ENCODE data around the gene ZCCHC17.
"Not testable (repeated sequence)": the region's sequence is repeated elsewhere in the genome, so short reads cannot be mapped to it uniquely, and the experiment has no call there.

Gene ZCCHC17

DNA sequence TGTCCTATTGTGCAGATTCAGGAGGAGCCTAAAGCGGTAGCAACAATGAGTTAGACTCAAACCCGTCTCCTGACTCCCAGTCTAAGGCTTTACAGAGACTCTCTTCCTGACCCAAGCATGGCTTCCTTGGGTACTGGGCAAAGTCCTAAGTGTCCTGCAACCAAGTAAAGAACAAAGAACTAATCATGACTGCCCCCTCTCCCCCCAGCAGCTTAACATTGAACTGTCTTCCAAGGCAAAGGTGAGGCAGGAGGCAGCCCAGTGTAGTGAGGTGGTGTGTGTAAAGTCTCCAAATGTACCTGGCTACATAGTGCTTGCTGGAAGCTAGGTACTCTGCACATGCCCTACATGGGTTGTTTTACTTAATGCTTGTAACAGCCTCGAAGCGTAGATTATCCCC is 73.7 kb downstream of the ZCCHC17 start:
- no peak for DNase-seq (ENCODE audit: low read depth, low spot score)

DNA sequence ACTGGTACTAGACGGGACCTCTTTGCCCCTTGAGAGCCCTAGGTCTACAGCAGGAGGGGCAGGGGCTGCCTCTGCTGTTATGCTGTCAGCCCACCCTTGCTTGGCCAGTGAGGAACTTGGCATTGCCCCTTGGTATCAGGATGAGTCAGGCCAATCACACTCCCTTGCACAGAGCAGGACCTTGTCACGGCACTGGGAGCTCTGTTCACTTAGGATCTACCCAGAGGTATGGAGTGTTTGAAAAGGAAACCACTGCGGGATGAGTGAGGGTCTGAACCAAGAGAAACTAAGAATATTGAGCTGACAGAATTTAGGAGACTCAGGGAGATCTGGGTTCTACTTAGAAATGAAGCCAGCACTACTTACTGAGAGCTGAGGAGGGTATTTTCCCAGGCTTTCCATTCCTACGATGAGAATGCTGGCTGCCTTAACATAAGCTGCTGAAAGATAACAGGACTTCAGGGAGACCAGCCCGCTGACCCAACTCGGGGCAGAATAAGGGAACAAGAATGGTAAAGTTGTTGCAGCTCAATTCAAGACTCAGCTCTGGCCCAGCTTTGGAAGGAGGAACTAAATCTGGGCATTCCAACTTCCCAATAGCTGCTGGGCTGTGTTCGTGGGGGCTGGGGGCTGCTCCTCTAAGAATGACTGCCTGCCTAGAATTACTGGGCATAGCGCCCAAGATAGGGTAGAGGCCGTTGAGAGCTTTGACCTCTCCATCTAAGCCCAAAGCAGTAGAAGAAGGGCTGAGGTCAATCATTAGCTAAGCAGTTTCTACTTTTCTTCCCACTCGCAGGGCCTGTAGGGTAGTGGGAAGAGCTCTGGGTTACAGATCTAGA is 74.5 kb downstream of the ZCCHC17 start:
- no peak for DNase-seq (ENCODE audit: low read depth, low spot score)

DNA sequence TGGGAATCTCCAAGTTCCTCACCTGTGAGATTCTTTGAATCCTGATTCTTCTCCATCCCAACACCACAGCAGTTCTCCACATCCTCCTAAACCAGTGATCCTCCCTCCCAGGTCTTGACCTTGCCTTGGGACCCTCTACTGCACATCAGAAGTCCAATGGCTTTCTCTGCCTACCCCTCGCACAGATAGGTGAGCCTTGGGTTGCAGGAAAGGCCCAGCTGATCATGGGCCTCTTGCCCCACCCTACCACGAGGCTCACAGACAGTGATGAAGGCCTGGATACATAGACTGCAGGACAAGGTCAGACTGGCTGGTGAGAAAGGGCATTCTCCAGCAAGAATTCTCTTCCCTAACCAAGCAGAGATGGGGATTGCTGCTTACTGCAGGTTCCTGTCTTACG is 75.2 kb downstream of the ZCCHC17 start:
- DNase-seq (ENCODE audit: low read depth, low spot score) = no peak

DNA sequence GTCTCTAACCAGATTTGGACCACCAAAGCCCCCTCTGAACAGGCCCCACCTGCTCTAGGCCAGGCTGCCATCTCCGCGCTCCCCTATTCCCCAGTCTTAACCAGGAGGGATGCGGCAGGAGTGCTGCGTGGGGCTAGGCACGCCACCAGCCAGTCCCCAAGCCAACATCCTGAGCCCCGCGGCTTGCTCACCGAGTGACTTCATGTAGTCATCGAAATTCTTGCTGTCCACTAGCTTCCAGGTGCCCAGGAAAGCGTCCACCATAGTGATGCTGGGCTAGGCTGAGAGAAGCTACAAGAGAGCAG is 75.9 kb downstream of the ZCCHC17 start:
- DNase-seq (ENCODE audit: low read depth, low spot score) = no peak

DNA sequence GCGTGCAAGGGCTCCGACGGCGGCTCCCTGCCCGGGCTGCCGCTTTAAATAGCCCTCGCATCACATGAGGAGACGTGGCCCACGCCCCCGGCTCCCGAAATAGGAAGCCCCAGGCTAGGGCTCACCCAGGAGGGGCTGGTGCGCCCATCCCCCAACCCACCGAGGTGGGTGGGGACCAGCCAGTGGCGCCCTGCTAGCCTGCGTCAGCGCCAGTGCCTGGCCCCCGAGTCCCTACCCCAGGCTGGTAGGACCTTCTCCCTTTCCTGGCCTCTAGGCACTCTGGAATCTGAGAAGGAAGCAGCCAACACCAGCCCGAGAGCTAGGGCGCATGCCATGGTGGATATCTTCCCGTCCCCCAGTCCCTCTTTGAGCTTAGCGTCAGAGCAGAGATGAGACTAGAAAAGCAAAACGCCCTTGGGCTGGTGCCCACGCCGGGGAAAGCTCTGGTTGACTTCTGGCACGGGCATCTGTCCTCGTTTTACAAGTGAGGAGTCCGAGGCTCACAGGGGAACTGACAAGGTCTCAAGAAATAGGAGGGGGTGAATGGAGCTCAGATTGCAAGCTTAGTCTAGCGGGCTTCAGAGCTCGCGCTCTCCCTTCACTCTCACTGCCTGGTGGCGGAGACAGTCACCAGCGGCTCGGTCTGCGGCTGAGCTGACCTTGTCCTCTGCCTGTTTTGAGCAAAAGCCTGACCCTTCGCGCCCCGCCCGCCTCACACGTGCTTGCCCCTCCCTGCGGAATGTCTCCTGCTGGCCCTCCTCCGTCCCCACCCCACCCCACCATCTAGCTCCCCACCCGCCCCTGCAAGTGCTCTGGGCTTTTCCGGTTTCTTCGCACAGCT is 76.4 kb downstream of the ZCCHC17 start, which contains the start of gene FABP3:
FABP3 (minus strand) TSS at position 21 of the 841 bp plus-strand sequence. CDS start 62 bp downstream, outside the sequence.
- peak; percentile 95 for DNase-seq (ENCODE audit: low read depth, low spot score)

DNA sequence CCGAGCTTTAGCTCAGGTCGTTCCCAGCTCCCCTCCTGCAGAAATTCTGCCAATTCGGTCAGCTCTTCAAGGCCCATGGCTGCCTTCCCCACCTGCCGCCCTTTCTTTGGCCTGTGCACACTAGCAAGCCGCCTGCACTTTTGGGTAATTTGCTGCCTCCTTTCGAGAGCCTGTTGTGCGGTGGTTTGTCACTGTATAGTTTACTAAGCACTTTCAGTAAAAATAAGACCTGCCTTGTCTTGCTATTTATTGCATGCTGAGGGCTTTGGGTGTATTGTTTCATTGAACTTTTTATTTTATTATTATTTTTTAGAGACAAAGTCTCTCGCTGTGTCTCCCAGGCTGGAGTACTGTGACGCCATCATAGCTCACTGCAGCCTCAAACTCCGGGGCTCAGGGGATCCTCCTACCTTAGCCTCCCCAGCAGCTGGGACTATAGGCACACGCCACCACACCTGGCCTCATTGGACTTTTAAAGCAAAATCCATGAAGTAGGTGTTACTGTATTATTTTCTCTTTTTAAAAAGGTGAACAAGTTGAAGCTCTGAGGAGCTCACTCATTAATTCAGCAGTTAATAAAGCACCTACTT is 77.2 kb downstream of the ZCCHC17 start:
- DNase-seq (ENCODE audit: low read depth, low spot score) = no peak

DNA sequence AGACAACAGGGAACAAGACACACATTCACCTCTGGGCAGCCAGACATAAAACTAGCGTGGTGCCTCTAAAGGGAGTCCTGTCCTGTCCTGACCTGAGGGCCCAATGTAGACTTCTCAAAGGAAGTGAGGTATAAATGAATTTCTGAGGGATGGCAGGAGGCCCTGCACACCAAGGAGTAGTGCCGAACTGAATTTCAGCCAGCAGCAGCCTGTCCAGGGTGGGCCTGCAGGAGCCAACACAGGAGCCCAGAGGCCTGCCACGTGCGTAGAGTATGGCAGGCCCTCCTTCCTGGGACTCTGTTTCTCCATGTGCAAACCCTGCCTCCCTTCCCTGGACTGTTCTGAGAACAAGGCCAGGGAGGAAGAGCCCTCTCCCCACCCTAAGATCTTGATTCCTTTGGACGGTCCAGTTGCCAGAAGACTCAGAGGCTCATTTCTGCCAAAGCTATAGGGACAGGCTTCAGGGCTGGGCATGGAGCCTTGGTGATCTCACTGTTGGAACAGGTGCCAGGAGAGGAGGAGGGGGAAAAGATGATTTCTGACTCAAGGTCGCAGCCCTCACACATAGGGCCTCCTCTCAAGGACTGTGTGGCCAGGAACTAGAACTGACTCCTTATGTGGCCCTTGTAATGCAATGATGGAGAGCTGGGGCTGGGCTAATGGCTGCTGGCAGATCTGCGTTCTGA is 77.8 kb downstream of the ZCCHC17 start:
- DNase-seq (ENCODE audit: low read depth, low spot score) = no peak

DNA sequence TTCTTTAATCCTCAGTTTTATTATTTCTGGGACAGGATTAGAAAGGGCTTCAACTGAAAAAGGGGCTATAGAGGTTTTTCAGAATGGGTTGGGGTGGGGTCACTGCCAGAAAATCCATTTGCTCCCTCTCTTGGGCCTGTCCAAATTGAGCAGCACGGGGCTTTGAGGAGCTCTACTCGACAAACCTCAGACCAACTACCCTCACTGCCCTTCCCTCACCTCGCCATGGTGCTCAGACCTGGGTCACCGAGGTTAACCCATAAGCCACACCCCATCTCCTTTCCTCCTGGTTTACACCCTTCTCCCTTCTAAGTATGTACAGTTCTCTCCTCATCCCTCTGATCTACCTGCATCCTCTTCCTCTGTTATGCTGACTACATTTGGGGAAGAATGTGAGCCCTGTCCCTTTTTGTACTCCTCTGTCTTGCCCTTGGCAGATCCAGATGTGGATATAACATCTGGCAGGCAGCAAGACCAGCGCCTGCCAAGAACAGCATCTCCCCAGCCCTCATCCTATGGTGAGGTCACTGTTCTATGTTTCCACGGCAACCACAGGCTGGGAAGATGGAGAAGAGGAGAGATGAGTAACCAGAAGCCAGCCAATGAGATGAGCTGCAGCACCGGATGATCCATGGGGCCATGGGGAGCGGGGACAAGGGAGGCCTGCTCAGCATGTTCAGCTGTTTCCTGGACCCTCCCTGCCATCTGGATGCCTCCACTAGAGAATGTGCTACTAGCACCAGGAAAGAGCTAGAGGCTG is 79.7 kb downstream of the ZCCHC17 start:
- peak; percentile 59 for DNase-seq (ENCODE audit: low read depth, low spot score)

DNA sequence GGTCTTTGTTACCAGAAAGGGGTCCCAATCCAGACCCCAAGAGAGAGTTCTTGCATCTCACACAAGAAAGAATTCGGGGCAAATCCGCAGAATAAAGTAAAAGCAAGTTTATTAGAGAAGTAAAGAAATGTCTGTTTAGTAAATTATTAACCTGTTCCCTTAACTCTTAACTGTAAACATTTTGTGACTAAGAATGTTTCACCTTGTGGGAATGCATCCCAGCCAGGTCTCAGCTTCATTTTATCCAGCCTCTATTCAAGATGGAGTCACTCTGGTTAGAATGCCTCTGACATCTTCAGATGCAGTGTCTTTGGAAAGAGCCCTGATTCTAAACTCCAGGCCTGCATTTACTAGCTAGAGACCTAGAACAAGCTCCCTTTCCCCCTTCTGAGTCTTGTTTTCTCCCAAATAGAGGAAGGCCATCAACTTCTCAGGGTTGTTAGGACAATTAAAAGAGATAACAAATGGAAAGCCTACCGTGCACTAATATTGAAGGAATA is 80.6 kb downstream of the ZCCHC17 start:
- DNase-seq (ENCODE audit: low read depth, low spot score) = no peak

DNA sequence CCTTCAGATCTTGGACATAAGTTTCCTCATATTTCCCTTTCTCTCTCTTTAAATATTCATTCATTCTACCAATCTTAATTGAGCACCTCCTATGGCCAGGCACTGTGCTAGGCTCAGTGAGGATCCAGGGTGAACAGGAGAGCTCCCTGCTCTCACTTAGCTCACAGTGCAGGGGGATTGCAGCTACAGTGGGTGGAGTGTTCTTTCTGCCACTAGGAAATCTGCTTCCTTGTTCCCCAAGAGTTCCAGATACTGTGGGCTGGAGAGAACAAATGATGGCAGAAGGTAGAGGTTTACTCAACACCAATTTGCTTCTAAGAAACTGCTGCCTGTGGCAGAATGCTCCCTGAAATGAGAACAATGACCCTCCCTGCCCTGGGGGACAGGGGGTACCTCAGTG is 81.2 kb downstream of the ZCCHC17 start:
- DNase-seq (ENCODE audit: low read depth, low spot score) = no peak

DNA sequence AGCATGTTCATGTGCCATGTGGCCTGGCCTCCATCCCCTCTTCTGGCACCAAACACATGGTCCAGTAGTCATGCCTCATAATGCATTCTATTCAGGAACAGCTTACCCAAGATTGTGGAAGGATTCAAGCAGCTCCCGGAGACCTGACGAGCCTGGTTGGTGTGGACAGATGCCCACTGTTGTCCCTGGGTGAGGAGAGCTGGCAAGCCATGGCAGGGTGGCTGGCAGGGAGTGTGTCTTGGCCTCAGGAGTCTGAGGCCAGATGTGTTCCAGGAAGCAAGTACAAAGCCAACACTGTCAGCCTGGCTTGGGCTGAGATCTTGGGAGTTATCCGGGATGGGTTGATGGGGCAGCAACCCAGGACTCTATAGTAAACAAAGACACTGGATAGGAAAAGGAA is 83.3 kb downstream of the ZCCHC17 start:
- no peak for DNase-seq (ENCODE audit: low read depth, low spot score)

DNA sequence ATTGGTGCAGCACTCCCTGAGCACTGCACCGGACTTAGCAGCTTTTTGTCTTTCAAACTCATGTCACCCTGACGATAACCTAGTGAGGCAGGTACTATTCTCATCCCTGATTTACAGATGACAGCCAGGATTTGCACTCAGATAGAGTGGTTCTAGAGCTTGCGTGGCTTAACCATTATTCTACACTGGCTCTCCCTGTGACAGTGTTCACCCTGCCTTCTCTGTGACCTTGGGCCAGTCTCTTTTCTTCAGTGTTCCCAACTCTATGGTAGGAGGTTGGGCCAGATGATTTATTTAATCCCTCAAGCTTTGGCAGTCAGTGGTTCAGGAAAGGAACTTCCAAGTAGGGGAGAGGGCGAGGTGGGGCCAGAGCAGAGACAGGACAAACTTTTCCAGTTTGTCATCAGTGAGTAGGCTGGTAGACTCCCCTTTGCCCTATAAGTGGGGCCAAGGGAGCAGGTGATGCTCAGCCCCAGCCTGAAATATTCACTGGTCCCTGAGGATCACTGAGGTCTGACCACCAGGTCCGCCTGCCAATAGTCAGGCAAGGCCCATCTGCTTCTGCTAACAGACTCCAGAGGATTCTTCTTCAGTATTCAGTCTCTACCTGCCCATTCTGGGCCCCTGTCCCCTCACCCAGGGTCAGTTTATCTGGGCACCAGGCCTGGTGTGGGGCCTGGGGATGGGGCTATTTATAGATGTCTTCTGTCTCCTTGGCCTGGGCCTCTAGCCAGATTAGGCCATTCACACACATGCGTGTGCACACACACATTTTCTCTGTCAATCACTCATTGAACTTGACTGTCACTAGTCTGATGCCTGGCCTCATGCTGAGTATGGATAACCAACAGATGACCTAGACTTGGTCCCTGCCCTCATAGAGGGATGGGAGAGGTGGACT is 84.8 kb downstream of the ZCCHC17 start:
- DNase-seq (ENCODE audit: low read depth, low spot score) = no peak

DNA sequence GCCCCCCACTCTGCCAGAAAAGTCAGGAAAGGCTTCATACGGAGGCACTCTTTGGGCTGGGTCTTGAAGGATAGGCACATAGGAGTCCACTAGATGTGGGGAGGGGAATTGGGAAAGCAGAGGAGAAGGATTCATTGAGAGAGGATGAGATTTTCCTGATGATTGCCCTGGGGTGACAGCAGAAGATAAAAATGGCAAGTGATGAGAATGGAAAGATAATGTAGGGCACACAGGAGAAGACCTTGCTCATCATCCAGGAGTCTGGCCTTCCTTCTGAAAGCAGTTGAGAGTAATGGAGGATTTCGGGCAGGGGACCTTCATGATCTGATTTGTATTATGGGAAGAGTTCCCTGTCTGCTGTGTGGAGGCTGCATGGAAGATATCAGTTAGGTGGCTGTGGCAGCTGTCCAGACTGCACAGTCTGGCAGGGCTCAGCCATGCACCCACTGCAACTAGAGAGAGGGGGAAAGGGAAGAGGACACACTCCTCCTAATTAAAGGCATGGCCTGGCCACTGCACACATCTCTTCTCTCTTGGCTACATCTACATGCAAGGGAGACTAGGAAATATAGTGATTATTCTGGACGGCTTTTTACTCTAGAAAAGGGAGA is 85.7 kb downstream of the ZCCHC17 start:
- no peak for DNase-seq (ENCODE audit: low read depth, low spot score)

DNA sequence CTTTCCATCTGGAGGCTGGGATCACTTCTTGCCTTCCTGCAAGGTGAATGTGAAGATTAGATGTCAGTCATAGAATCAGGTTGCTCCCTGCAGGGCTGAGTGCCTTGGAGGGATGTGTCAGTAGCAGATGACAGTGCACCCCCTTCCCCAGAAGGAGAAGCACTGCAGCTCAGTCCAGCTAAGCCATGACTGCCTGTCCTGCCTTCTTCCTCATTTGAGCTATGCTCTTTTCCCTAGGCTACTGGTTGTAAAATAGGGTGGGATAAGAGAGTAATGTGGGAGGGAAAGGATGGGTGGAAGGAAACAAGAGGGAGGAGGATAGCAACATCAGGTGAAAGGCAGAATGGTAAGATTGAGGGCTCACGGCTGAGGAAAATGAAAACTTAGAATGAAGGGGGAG is 87.1 kb downstream of the ZCCHC17 start:
- DNase-seq (ENCODE audit: low read depth, low spot score) = no peak

DNA sequence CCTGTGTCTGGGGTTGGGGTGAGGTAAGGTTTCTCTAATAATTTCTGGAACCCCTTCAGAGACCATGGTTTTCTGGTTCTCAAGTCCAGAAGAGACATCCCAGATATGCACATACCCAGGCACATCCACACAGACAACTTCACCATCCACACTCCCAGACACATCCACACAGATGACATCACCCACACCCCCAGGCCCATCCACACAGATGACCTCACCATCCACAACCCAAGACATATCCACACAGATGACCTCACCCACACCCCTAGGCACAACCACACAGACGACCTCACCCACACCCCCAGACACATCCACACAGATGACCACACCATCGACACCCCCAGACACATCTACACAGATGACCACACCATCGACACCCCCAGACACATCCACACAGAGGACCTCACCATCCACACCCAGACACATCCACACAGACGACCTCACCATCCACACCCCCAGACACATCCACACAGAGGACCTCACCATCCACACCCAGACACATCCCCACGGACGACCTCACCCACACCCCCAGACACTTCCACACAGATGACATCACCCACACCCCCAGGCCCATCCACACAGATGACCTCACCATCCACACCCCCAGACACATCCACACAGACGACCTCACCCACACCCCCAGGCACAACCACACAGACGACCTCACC is 89.9 kb downstream of the ZCCHC17 start:
- not testable (repeated sequence) for DNase-seq (ENCODE audit: low read depth, low spot score)

DNA sequence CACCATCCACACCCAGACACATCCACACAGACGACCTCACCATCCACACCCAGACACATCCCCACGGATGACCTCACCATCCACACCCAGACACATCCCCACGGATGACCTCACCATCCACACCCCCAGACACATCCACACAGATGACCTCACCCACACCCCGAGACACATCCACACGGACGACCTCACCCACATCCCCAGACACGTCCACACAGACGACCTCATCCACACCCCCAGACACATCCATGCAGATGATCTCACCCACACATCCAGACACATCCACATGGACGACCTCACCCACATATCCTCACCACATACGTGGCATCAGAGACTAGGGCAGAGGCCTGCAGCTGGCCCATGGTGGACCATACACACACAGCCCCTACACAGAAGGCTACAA is 90.8 kb downstream of the ZCCHC17 start:
- no peak for DNase-seq (ENCODE audit: low read depth, low spot score)

DNA sequence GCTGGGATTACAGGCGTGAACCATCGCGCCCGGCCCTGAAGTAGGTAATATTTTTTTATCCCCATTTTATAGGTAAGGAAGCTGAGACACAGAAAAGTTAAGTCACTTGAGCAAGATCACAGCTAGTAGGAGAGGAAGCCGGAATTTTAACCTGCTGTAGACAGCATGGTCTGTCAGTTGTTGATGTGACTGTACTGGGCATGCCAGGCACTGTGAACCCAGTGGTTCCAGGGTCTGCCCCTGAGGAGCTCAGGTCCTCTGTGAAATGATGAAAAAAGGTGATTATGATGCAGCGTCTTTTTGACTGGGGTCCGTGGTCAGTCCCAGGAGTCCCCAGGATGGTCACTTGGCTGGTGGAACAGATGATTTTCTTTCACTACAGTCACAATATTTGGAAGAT is 92.8 kb downstream of the ZCCHC17 start:
- no peak for DNase-seq (ENCODE audit: low read depth, low spot score)

DNA sequence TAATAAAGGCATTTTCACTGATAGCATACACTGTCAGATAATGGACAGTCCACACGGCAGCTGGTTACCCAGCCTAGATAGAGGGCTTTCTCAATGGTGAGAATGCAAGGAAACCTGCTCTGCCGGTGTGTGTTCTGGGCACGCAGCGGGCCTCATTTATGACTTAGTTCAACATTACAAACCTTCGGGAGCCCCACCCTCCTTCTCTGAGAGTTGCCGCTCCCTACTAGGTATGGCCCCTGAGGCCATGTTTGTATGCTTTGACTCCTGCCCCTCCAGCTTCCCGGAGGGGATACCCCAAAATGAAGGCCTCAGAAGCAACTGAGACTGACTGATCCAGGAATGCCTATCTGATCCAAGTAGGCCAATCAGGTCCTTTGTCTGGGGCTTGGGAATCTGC is 93.2 kb downstream of the ZCCHC17 start:
- DNase-seq (ENCODE audit: low read depth, low spot score) = peak; percentile 85

DNA sequence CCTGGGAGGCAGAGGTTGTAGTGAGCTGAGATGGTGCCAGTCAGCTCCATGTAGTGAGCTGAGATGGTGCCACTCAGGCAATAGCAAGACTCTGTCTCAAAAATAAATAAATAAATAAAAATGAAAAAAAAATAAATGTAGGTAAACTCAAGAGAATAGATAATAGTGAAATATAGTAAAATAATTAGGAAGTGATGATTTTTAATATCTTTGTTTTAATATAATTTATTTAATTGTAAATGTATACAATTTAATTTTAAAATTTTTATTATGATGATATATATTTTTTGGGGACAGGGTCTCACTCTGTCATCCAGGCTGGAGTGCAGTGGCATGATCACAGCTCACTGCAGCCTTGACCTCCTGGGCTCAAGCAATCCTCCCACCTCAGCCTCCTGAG is 96.6 kb downstream of the ZCCHC17 start:
- DNase-seq (ENCODE audit: low read depth, low spot score) = no peak
